ENCODE data around the gene PLK3. TPM values are rescaled to one million over a fixed set of nuclear protein-coding genes. Genes with fewer than 3 reads are reported as not detected.

Gene PLK3
- total RNA-seq, 6 experiments from 2014 or later = 37.1 to 44.6 (median 39.2) TPM

- Mint-ChIP-seq H3K36me3 (ENCODE audit: low read depth) (peaks cover 18% of the 10 kb centered on the region), H3K27me3 (ENCODE audit: insufficient read depth) (no peaks in the 10 kb centered on the region; the same call in 1 of the 2 replicates), H3K4me1 (ENCODE audit: low read depth) (peaks cover 21% of the 10 kb centered on the region), H3K27ac (no peak overlapping the region), H3K4me3 (peak overlapping the region; percentile 57), H3K9me3 (no peaks in the 10 kb centered on the region)
- no peak for TF ChIP-seq CTCF (IDR thresholded peaks at IDR 0.05)
- DNase-seq = no peak
Observed at GRCh38 chr1:44785501-44786137, 14.6 kb upstream of the PLK3 start.

GRCh38 chr1:44786138-44786840 is 13.9 kb upstream of the PLK3 start:
- H3K4me3 Mint-ChIP-seq = peak overlapping the region; percentile 57
- H3K27me3 Mint-ChIP-seq (ENCODE audit: insufficient read depth) = no peaks in the 10 kb centered on the region; the same call in 1 of the 2 replicates
- no peak overlapping the region; the same call in 1 of the 2 replicates for H3K27ac Mint-ChIP-seq
- DNase-seq = peak; percentile 33
- H3K9me3 Mint-ChIP-seq = no peaks in the 10 kb centered on the region
- peak; percentile 100 for TF ChIP-seq CTCF (IDR thresholded peaks at IDR 0.05)
- peaks cover 13% of the 10 kb centered on the region for H3K36me3 Mint-ChIP-seq (ENCODE audit: low read depth)
- H3K4me1 Mint-ChIP-seq (ENCODE audit: low read depth) = peaks cover 21% of the 10 kb centered on the region

GRCh38 chr1:44786841-44787426 is 13.2 kb upstream of the PLK3 start:
- TF ChIP-seq CTCF (IDR thresholded peaks at IDR 0.05) = no peak
- Mint-ChIP-seq H3K4me1 (ENCODE audit: low read depth) (peaks cover 21% of the 10 kb centered on the region), H3K9me3 (no peaks in the 10 kb centered on the region), H3K4me3 (no peak overlapping the region), H3K27me3 (ENCODE audit: insufficient read depth) (no peaks in the 10 kb centered on the region; the same call in 1 of the 2 replicates), H3K36me3 (ENCODE audit: low read depth) (peaks cover 7% of the 10 kb centered on the region), H3K27ac (no peak overlapping the region)
- no peak for DNase-seq

- no peak for DNase-seq
- Mint-ChIP-seq H3K4me3 (no peak overlapping the region), H3K4me1 (ENCODE audit: low read depth) (peaks cover 21% of the 10 kb centered on the region), H3K9me3 (no peaks in the 10 kb centered on the region), H3K27me3 (ENCODE audit: insufficient read depth) (no peaks in the 10 kb centered on the region; the same call in none of the 2 replicates), H3K36me3 (ENCODE audit: low read depth) (peaks cover 4% of the 10 kb centered on the region; the same call in 1 of the 2 replicates), H3K27ac (no peak overlapping the region)
- no peak for TF ChIP-seq CTCF (IDR thresholded peaks at IDR 0.05)
Observed at GRCh38 chr1:44787506-44787905, 12.7 kb upstream of the PLK3 start.

GRCh38 chr1:44788120-44788860 is 11.9 kb upstream of the PLK3 start, which contains the start of gene BEST4:
TSS of gene BEST4 (minus strand) at chr1:44788170. CDS start at chr1:44787705, 465 bp downstream.
- H3K4me3 Mint-ChIP-seq = no peak within 1 kb of the TSS
- peaks cover 19% of the 10 kb centered on the region for H3K4me1 Mint-ChIP-seq (ENCODE audit: low read depth)
- no peak for TF ChIP-seq CTCF (IDR thresholded peaks at IDR 0.05)
- H3K9me3 Mint-ChIP-seq = no peaks in the 10 kb centered on the region
- no peak for DNase-seq
- H3K27me3 Mint-ChIP-seq (ENCODE audit: insufficient read depth) = no peaks in the 10 kb centered on the region; the same call in none of the 2 replicates
- H3K36me3 Mint-ChIP-seq (ENCODE audit: low read depth) = peaks cover 2% of the 10 kb centered on the region; the same call in 1 of the 2 replicates
- no peak within 1 kb of the TSS for H3K27ac Mint-ChIP-seq

Data from HFFc6 (cell line).